Jurkat, Clone E6-1 (cell line): ENCODE results near the gene SCAP.
A peak's percentile ranks its signal among the peaks of the same experiment; 100 is the strongest.
"Not testable (repeated sequence)": the region's sequence is repeated elsewhere in the genome, so short reads cannot be mapped to it uniquely, and the experiment has no call there.

Source experiments
- DNase-seq: peaks from one replicate; pipeline ENCODE4 v3.0.0-alpha.2; 2011; ENCODE audit warnings: low read depth, low spot score
- H3K4me3 ChIP-seq: 2 replicates; pipeline ENCODE4 v1.5.1; 2011; ENCODE audit warnings: mild to moderate bottlenecking, low read length, control low read depth, moderate library complexity

The SCAP gene

GRCh38 chr3:47485812-47486211 lies 10.1 kb upstream of the SCAP start:
- no peak overlapping the region for H3K4me3 ChIP-seq
- no peak for DNase-seq

- no peak for DNase-seq
These were observed 6.6 kb upstream of the SCAP start for GRCh38 chr3:47482366-47482765.

GRCh38 chr3:47481763-47482162 lies 6.0 kb upstream of the SCAP start:
- not testable (repeated sequence) for DNase-seq, H3K4me3 ChIP-seq

More at GRCh38 chr3:47482366-47482765, 6.6 kb upstream of the SCAP start:
- no peak overlapping the region for H3K4me3 ChIP-seq

GRCh38 chr3:47480267-47480666 lies 4.5 kb upstream of the SCAP start:
- not testable (repeated sequence) for H3K4me3 ChIP-seq, DNase-seq

- no peak for DNase-seq
- no peak overlapping the region for H3K4me3 ChIP-seq
These were observed 4.1 kb upstream of the SCAP start for GRCh38 chr3:47479826-47480160.

- no peak overlapping the region for H3K4me3 ChIP-seq
- no peak for DNase-seq
These were observed 2.3 kb upstream of the SCAP start for GRCh38 chr3:47478022-47478421.

GRCh38 chr3:47476644-47477199 lies 981 bp upstream of the SCAP start:
- H3K4me3 ChIP-seq = peak overlapping the region; percentile 98
- no peak for DNase-seq

GRCh38 chr3:47476330-47476626 lies 537 bp upstream of the SCAP start:
- peak overlapping the region; percentile 98 for H3K4me3 ChIP-seq

GRCh38 chr3:47475029-47475569 lies 642 bp downstream of the SCAP start:
- H3K4me3 ChIP-seq = peak overlapping the region; percentile 98
- DNase-seq = no peak

More at GRCh38 chr3:47476330-47476626, 537 bp upstream of the SCAP start:
- no peak for DNase-seq

GRCh38 chr3:47473391-47473790 lies 2.4 kb downstream of the SCAP start:
- DNase-seq = no peak
- H3K4me3 ChIP-seq = no peak overlapping the region

- DNase-seq = no peak
- H3K4me3 ChIP-seq = no peak overlapping the region
These were observed 6.1 kb downstream of the SCAP start for GRCh38 chr3:47469616-47470015.

- not testable (repeated sequence) for DNase-seq, H3K4me3 ChIP-seq
These were observed 7.4 kb downstream of the SCAP start for GRCh38 chr3:47468315-47468714.

- DNase-seq = no peak
- no peak overlapping the region for H3K4me3 ChIP-seq
These were observed 11.2 kb downstream of the SCAP start for GRCh38 chr3:47464588-47464987.

- H3K4me3 ChIP-seq, DNase-seq: not testable (repeated sequence)
These were observed 16.1 kb downstream of the SCAP start for GRCh38 chr3:47459534-47460085.

GRCh38 chr3:47456984-47457383 lies 18.8 kb downstream of the SCAP start:
- no peak overlapping the region for H3K4me3 ChIP-seq
- no peak for DNase-seq

- DNase-seq = no peak
These were observed 19.8 kb downstream of the SCAP start for GRCh38 chr3:47455806-47456452.

GRCh38 chr3:47452453-47453215 lies 23.1 kb downstream of the SCAP start:
- no peak for DNase-seq
- no peak overlapping the region for H3K4me3 ChIP-seq

More at GRCh38 chr3:47455806-47456452, 19.8 kb downstream of the SCAP start:
- no peak overlapping the region for H3K4me3 ChIP-seq

GRCh38 chr3:47444103-47444502 lies 31.6 kb downstream of the SCAP start:
- DNase-seq = no peak
- no peak overlapping the region for H3K4me3 ChIP-seq

GRCh38 chr3:47443611-47443995 lies 32.1 kb downstream of the SCAP start:
- H3K4me3 ChIP-seq = no peak overlapping the region
- no peak for DNase-seq
